ENCODE measurements around the gene KRT9.

DNA sequence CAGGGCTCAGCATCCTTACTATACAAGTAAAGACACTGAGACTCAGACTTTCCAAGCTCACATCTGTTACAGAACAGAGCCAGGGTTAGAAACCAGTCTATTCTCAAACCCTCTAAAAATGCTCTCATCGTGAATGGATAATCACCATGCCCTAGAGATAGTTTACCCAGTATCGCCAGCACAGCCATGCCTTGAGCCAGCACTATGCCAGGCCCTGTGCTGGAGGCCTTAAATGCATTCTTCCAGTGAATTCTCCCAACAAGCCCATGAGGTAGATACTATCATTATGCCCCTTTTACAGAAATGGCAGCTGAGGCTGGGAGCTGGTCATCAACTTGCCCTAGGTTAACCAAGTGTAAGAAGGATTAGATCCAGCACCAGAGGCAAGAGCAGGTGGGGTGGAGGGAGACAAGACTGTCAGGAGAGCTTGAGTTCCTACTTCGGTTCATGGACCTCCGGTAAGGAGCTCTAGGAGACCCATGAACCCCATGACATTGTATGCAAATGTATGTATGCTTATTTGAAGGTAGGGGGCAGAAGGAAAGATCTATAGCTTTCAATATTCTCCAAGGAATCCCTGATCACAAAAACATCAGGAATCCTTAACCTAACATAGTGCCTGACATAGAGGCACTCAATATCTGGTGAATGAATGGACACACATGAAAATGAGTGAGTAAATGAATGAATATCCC lies 9.7 kb upstream of the KRT9 start:
- TF ChIP-seq RFX5 (IDR thresholded peaks at IDR 0.05) (no peak), EP300 (IDR thresholded peaks at IDR 0.05) (no peak)
- TF ChIP-seq, protein P1, sequence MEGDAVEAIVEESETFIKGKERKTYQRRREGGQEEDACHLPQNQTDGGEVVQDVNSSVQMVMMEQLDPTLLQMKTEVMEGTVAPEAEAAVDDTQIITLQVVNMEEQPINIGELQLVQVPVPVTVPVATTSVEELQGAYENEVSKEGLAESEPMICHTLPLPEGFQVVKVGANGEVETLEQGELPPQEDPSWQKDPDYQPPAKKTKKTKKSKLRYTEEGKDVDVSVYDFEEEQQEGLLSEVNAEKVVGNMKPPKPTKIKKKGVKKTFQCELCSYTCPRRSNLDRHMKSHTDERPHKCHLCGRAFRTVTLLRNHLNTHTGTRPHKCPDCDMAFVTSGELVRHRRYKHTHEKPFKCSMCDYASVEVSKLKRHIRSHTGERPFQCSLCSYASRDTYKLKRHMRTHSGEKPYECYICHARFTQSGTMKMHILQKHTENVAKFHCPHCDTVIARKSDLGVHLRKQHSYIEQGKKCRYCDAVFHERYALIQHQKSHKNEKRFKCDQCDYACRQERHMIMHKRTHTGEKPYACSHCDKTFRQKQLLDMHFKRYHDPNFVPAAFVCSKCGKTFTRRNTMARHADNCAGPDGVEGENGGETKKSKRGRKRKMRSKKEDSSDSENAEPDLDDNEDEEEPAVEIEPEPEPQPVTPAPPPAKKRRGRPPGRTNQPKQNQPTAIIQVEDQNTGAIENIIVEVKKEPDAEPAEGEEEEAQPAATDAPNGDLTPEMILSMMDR (IDR thresholded peaks at IDR 0.05): no peak
- TF ChIP-seq, protein P2, sequence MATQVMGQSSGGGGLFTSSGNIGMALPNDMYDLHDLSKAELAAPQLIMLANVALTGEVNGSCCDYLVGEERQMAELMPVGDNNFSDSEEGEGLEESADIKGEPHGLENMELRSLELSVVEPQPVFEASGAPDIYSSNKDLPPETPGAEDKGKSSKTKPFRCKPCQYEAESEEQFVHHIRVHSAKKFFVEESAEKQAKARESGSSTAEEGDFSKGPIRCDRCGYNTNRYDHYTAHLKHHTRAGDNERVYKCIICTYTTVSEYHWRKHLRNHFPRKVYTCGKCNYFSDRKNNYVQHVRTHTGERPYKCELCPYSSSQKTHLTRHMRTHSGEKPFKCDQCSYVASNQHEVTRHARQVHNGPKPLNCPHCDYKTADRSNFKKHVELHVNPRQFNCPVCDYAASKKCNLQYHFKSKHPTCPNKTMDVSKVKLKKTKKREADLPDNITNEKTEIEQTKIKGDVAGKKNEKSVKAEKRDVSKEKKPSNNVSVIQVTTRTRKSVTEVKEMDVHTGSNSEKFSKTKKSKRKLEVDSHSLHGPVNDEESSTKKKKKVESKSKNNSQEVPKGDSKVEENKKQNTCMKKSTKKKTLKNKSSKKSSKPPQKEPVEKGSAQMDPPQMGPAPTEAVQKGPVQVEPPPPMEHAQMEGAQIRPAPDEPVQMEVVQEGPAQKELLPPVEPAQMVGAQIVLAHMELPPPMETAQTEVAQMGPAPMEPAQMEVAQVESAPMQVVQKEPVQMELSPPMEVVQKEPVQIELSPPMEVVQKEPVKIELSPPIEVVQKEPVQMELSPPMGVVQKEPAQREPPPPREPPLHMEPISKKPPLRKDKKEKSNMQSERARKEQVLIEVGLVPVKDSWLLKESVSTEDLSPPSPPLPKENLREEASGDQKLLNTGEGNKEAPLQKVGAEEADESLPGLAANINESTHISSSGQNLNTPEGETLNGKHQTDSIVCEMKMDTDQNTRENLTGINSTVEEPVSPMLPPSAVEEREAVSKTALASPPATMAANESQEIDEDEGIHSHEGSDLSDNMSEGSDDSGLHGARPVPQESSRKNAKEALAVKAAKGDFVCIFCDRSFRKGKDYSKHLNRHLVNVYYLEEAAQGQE (IDR thresholded peaks at IDR 0.05): no peak

Measured in A549 (cell line).